ENCODE data around the gene MRPL37.

DNA sequence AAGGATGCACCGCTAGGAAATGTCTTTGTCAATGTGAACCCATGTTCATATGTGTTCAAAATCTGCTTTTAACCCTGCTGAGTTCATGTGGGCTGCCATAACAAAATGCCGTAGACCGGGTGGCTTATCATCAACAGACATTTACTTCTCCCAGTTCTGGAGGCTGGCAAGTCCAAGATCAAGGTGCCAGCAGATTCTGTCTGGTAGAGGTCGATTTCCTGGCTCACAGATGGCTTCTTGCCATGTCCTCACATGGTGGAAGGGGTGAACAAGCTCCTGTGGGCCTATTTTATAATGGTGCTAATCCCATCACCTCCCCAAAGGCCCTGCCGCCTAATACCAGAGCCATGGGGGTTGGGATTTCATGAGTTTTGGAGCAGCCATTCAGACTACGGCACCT is 42.6 kb upstream of the MRPL37 start:
- TF ChIP-seq POLR2A (IDR thresholded peaks at IDR 0.05; ENCODE audit: low read depth, low read length), result no peak
- TF ChIP-seq POLR2AphosphoS5 (IDR thresholded peaks at IDR 0.05; ENCODE audit: low read depth, low read length), result no peak
- TF ChIP-seq TAF1 (IDR thresholded peaks at IDR 0.05; ENCODE audit: borderline replicate concordance, low read depth, low read length), result no peak
